H9 (cell line): ENCODE data around the gene SLC6A19. TPM values are rescaled to one million over a fixed set of nuclear protein-coding genes. Genes with fewer than 3 reads are reported as not detected.

Source experiments
- DNase-seq: peaks from one replicate; pipeline ENCODE4 v3.0.0-alpha.2; 2017
- H2AFZ ChIP-seq: one replicate; pipeline ENCODE4 v1.6.1; 2013; ENCODE audit warnings: mild to moderate bottlenecking, low read length, control low read depth, moderate library complexity
- H2AK5ac ChIP-seq: 2 replicates; pipeline ENCODE4 v1.6.1; 2013; ENCODE audit warnings: low read length, control low read depth, mixed read lengths; ENCODE audit not compliant: insufficient read length
- H2BK120ac ChIP-seq: one replicate; pipeline ENCODE4 v1.6.1; 2013; ENCODE audit warnings: low read depth, mild to moderate bottlenecking, low read length, control low read depth, inconsistent platforms; ENCODE audit not compliant: poor library complexity, severe bottlenecking
- H2BK12ac ChIP-seq: 2 replicates; pipeline ENCODE4 v1.6.1; 2013; ENCODE audit warnings: low read length, control low read depth, mixed read lengths, low read depth; ENCODE audit not compliant: insufficient read length
- H2BK15ac ChIP-seq: 2 replicates; pipeline ENCODE4 v1.6.1; 2013; ENCODE audit warnings: low read depth, low read length, control low read depth
- H2BK20ac ChIP-seq: one replicate; pipeline ENCODE4 v1.6.1; 2013; ENCODE audit warnings: low read depth, mild to moderate bottlenecking, low read length, control low read depth, inconsistent platforms; ENCODE audit not compliant: poor library complexity, severe bottlenecking
- H2BK5ac ChIP-seq: 2 replicates; pipeline ENCODE4 v1.6.1; 2013; ENCODE audit warnings: low read length, control low read depth, mixed read lengths; ENCODE audit not compliant: insufficient read length
- H3K14ac ChIP-seq: 2 replicates; pipeline ENCODE4 v1.6.1; 2013; ENCODE audit warnings: low read length, control low read depth; ENCODE audit not compliant: insufficient read depth
- H3K18ac ChIP-seq: 2 replicates; pipeline ENCODE4 v1.6.1; 2013; ENCODE audit warnings: low read depth, mild to moderate bottlenecking, mixed read lengths, low read length, control low read depth; ENCODE audit not compliant: insufficient read length
- H3K23ac ChIP-seq: 2 replicates; pipeline ENCODE4 v1.6.1; 2013; ENCODE audit warnings: low read length, control low read depth, mixed read lengths, low read depth; ENCODE audit not compliant: insufficient read length
- H3K23me2 ChIP-seq: 2 replicates; pipeline ENCODE4 v1.6.1; 2013; ENCODE audit warnings: low read depth, mild to moderate bottlenecking, mixed read lengths, low read length, control low read depth; ENCODE audit not compliant: insufficient read length, poor library complexity, severe bottlenecking
- H3K27ac ChIP-seq: 2 replicates; pipeline ENCODE4 v1.5.1; 2013; ENCODE audit warnings: low read length, control low read depth, mixed read lengths, low read depth; ENCODE audit not compliant: insufficient read length
- H3K27me3 ChIP-seq: 2 replicates; pipeline ENCODE4 v1.6.1; 2013; ENCODE audit warnings: low read length, control low read depth, inconsistent platforms; ENCODE audit not compliant: insufficient read depth
- H3K4ac ChIP-seq: 2 replicates; pipeline ENCODE4 v1.6.1; 2013; ENCODE audit warnings: low read depth, mild to moderate bottlenecking, control low read depth, inconsistent platforms, low read length, moderate library complexity
- H3K4me1 ChIP-seq: 2 replicates; pipeline ENCODE4 v1.6.1; 2013; ENCODE audit warnings: low read length, control low read depth, inconsistent platforms; ENCODE audit not compliant: insufficient read depth
- H3K4me2 ChIP-seq: 2 replicates; pipeline ENCODE4 v1.6.1; 2013; ENCODE audit warnings: low read length, control low read depth, mixed read lengths; ENCODE audit not compliant: insufficient read length, insufficient read depth
- H3K56ac ChIP-seq: 2 replicates; pipeline ENCODE4 v1.6.1; 2013; ENCODE audit warnings: low read depth, mild to moderate bottlenecking, mixed read lengths, low read length, control low read depth; ENCODE audit not compliant: insufficient read length
- H3K79me1 ChIP-seq: 2 replicates; pipeline ENCODE4 v1.6.1; 2013; ENCODE audit warnings: low read depth, mild to moderate bottlenecking, moderate library complexity, low read length, control low read depth, inconsistent platforms; ENCODE audit not compliant: insufficient read depth, poor library complexity, severe bottlenecking
- H3K79me2 ChIP-seq: 2 replicates; pipeline ENCODE4 v1.6.1; 2013; ENCODE audit warnings: low read length, control low read depth, inconsistent platforms; ENCODE audit not compliant: insufficient read depth
- H3K9ac ChIP-seq: 2 replicates; pipeline ENCODE4 v1.6.1; 2013; ENCODE audit warnings: low read length, control low read depth, mixed read lengths; ENCODE audit not compliant: insufficient read length; ENCODE audit errors: extremely low read depth
- H3K9me3 ChIP-seq: one replicate; pipeline ENCODE4 v1.6.1; 2013; ENCODE audit warnings: low read depth, low read length, inconsistent platforms; ENCODE audit not compliant: control insufficient read depth
- H3T11ph ChIP-seq: one replicate; pipeline ENCODE4 v1.6.1; 2013; ENCODE audit warnings: mild to moderate bottlenecking, low read length, control low read depth, inconsistent platforms
- H4K20me1 ChIP-seq: one replicate; pipeline ENCODE4 v1.6.1; 2013; ENCODE audit not compliant: control insufficient read depth, insufficient read length, insufficient read depth
- H4K5ac ChIP-seq: 2 replicates; pipeline ENCODE4 v1.6.1; 2013; ENCODE audit warnings: low read depth, mild to moderate bottlenecking, mixed read lengths, low read length, control low read depth; ENCODE audit not compliant: insufficient read length
- H4K8ac ChIP-seq: replicated peaks from 2 replicates; pipeline ENCODE4 v1.6.1; 2013; ENCODE audit warnings: low read length, control low read depth, mixed read lengths, low read depth; ENCODE audit not compliant: insufficient read length
- H4K91ac ChIP-seq: 2 replicates; pipeline ENCODE4 v1.6.1; 2013; ENCODE audit warnings: low read depth, mild to moderate bottlenecking, moderate library complexity, mixed read lengths, low read length, control low read depth; ENCODE audit not compliant: insufficient read length
- H3K27ac Mint-ChIP-seq, 3 experiments: 2 replicates in 2 of 3; 3 replicates in 1 of 3; pipeline ENCODE4 v1.8.0; 2020 to 2021; ENCODE audit warnings: mixed read lengths in 3 of 3, mild to moderate bottlenecking in 1 of 3, moderate library complexity in 1 of 3
- H3K27me3 Mint-ChIP-seq: 2 replicates; pipeline ENCODE4 v1.8.0; 2021; ENCODE audit warnings: low read depth, mild to moderate bottlenecking, moderate library complexity, mixed read lengths
- H3K36me3 Mint-ChIP-seq, 3 experiments: 2 replicates in 2 of 3; 3 replicates in 1 of 3; pipeline ENCODE4 v1.8.0; 2020 to 2021; ENCODE audit warnings: low read depth in 3 of 3, mixed read lengths in 3 of 3; ENCODE audit not compliant: insufficient read depth in 1 of 3
- H3K4me1 Mint-ChIP-seq, 2 experiments: 2 replicates each; pipeline ENCODE4 v1.8.0; 2020; ENCODE audit warnings: mixed read lengths in 2 of 2
- H3K4me3 Mint-ChIP-seq, 2 experiments: 2 replicates in 1 of 2; 3 replicates in 1 of 2; pipeline ENCODE4 v1.8.0; 2020 to 2021; ENCODE audit warnings: mild to moderate bottlenecking in 2 of 2, mixed read lengths in 2 of 2, moderate library complexity in 1 of 2
- H3K9me3 Mint-ChIP-seq, 2 experiments: 2 replicates in 1 of 2; 3 replicates in 1 of 2; pipeline ENCODE4 v1.8.0; 2020; ENCODE audit warnings: mild to moderate bottlenecking in 2 of 2, mixed read lengths in 2 of 2, moderate library complexity in 1 of 2
- CTCF ChIP-seq: fragments of 200-600 bp; sonication (generic); conservative IDR thresholded peaks from 3 replicates; pipeline ENCODE4 v1.8.0; 2021; ENCODE audit warnings: antibody characterized with exemption, mild to moderate bottlenecking
- WGBS: extraction: QIAGEN DNeasy Blood & Tissue Kit; methylation state at CpG from one replicate; pipeline ENCODE4 v1.1.7; 2013; ENCODE audit warnings: missing lambda C conversion rate, low lambda C conversion rate, mixed read lengths; ENCODE audit not compliant: insufficient read length; ENCODE audit errors: extremely low coverage; 5-methylcytosine and 5-hydroxymethylcytosine counted together
- total RNA-seq: library from RNA; stranded (reverse); gene quantifications from 2 replicates; pipeline ENCODE4 v1.2.1, GENCODE V29; 2021

Gene SLC6A19
- total RNA-seq, 1 experiment from 2014 or later, result not detected

GRCh38 chr5:1182360-1182632 is 19.1 kb upstream of the SLC6A19 start:
- Mint-ChIP-seq H3K27me3 (no peaks in the 10 kb centered on the region; the same call in 1 of the 2 replicates), H3K36me3 (no peaks in the 10 kb centered on the region), H3K4me3 (no peak overlapping the region), H3K4me1 (peaks cover 5% of the 10 kb centered on the region in 2 experiments; a peak in 2 of 4 replicates), H3K9me3 (no peaks in the 10 kb centered on the region), H3K27ac (no peak overlapping the region)
- WGBS, result no CpG with 5 or more reads among the region's 7 CpGs
- TF ChIP-seq CTCF, result no peak
- Histone ChIP-seq H2BK15ac (no peak overlapping the region), H3K79me2 (no peaks in the 10 kb centered on the region), H3K9ac (no peak overlapping the region), H3K27ac (no peak overlapping the region), H3K18ac (no peak overlapping the region), H3K4me1 (no peaks in the 10 kb centered on the region), H3K4me2 (no peak overlapping the region), H3K4ac (no peak overlapping the region), H3K23ac (no peak overlapping the region), H4K20me1 (no peaks in the 10 kb centered on the region), H4K8ac (no peak overlapping the region), H2BK120ac (no peak overlapping the region), H3T11ph (no peak overlapping the region), H2BK12ac (no peak overlapping the region), H4K91ac (no peak overlapping the region), H3K14ac (no peak overlapping the region), H3K23me2 (no peaks in the 10 kb centered on the region), H3K79me1 (no peaks in the 10 kb centered on the region), H2AFZ (no peak overlapping the region), H4K5ac (no peak overlapping the region), H2BK20ac (no peak overlapping the region), H3K9me3 (no peaks in the 10 kb centered on the region), H3K56ac (no peak overlapping the region), H2BK5ac (no peak overlapping the region), H2AK5ac (no peak overlapping the region), H3K27me3 (no peaks in the 10 kb centered on the region)
- no peak for DNase-seq
